ENCODE data around the gene CD46. TPM values are rescaled to one million over a fixed set of nuclear protein-coding genes. Genes with fewer than 3 reads are reported as not detected.

CD46 gene
- total RNA-seq, 4 donors from 2014 or later, result 65.5 to 209 (median 180) TPM

- intact Hi-C loops (cut with DNase I; ENCODE audit: low total_unique reads), result loop anchor here (1.0 to 5.0 kb wide), 2 partner anchors 41 to 136 kb away; no protein-coding TSS in a partner anchor
- Histone ChIP-seq H3K27me3 (no peaks in the 10 kb centered on the region), H3K4me1 (peaks cover 52 to 75% (median 66%) of the 10 kb centered on the region in 4 donors), H3K36me3 (no peaks in the 10 kb centered on the region), H3K9me3 (no peaks in the 10 kb centered on the region), H3K27ac (peak overlapping the region; percentile 96 to 99 (median 98)), H3K4me3 (peak overlapping the region in 3 of 4 donors; percentile 10 to 36 (median 12))
- in situ Hi-C loops (cut with MboI; ENCODE audit: low pct_ligation_motif_present in 1 of 4, low pct_unique_long_range_greater_than_20kb in 1 of 4, low sequenced_read_pairs in 3 of 4), result loop anchor here in 2 of 4 donors (5.0 to 10.0 kb wide), 3 partner anchors 41 to 139 kb away; no protein-coding TSS in a partner anchor
- WGBS, 2 donors (ENCODE audit: low coverage in 1 of 2), result 22 to 26% methylated on average over 15 to 18 of the region's 18 CpGs
- DNase-seq, result peak; percentile 87
- peak; percentile 50 for TF ChIP-seq POLR2A (IDR thresholded peaks at IDR 0.05)
- no peak for TF ChIP-seq EP300 (IDR thresholded peaks at IDR 0.05; ENCODE audit: low read depth)
- no peak for TF ChIP-seq CTCF (IDR thresholded peaks at IDR 0.05)
- TF ChIP-seq POLR2AphosphoS5 (IDR thresholded peaks at IDR 0.05), result peak; percentile 40 to 78 (median 65)
Observed at GRCh38 chr1:207825719-207826556, 74.1 kb downstream of the CD46 start.

- Histone ChIP-seq H3K27ac (peak overlapping the region; percentile 96 to 99 (median 98)), H3K36me3 (no peaks in the 10 kb centered on the region), H3K4me1 (peaks cover 58 to 75% (median 66%) of the 10 kb centered on the region in 4 donors), H3K9me3 (no peaks in the 10 kb centered on the region), H3K27me3 (no peaks in the 10 kb centered on the region), H3K4me3 (peak overlapping the region in 3 of 4 donors; percentile 10 to 36 (median 12))
- intact Hi-C loops (cut with DNase I; ENCODE audit: low total_unique reads), result loop anchor here (1.0 to 5.0 kb wide), 2 partner anchors 40 to 135 kb away; no protein-coding TSS in a partner anchor
- in situ Hi-C loops (cut with MboI; ENCODE audit: low pct_ligation_motif_present in 1 of 4, low pct_unique_long_range_greater_than_20kb in 1 of 4, low sequenced_read_pairs in 3 of 4), result loop anchor here in 2 of 4 donors (5.0 to 10.0 kb wide), 3 partner anchors 40 to 138 kb away; no protein-coding TSS in a partner anchor
- TF ChIP-seq POLR2AphosphoS5 (IDR thresholded peaks at IDR 0.05) (peak; percentile 28 to 68 (median 68)), POLR2A (IDR thresholded peaks at IDR 0.05) (peak; percentile 53), CTCF (IDR thresholded peaks at IDR 0.05) (no peak), EP300 (IDR thresholded peaks at IDR 0.05; ENCODE audit: low read depth) (peak; percentile 7)
- peak; percentile 69 for DNase-seq
- WGBS, 2 donors (ENCODE audit: low coverage in 1 of 2), result 21 to 39% methylated on average over 9 to 18 of the region's 18 CpGs
Observed at GRCh38 chr1:207826557-207827487, 75.0 kb downstream of the CD46 start.

DNA sequence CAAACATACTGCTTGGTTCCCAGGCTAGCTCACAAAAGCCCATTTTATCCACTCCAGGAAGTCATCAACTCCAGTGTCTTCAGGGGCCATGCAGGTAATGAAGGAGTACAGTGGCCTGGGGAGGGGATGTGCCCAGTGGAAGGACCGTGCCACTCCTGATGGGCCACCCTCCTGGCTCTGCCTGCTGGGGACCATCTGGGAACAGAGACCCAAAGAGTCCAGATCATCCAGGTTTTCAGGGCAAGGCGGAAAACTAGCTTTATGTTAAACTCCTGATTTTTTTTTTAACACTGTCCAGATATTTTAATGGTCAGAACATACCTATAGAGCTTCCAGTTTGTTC, 75.6 kb downstream of the CD46 start:
- Histone ChIP-seq H3K36me3 (no peaks in the 10 kb centered on the region), H3K4me3 (no peak overlapping the region), H3K9me3 (no peaks in the 10 kb centered on the region), H3K4me1 (peaks cover 61 to 75% (median 67%) of the 10 kb centered on the region in 4 donors), H3K27ac (peak overlapping the region; percentile 96 to 99 (median 98)), H3K27me3 (no peaks in the 10 kb centered on the region)
- in situ Hi-C loops (cut with MboI; ENCODE audit: low pct_ligation_motif_present in 1 of 4, low pct_unique_long_range_greater_than_20kb in 1 of 4, low sequenced_read_pairs in 3 of 4), result loop anchor here in 2 of 4 donors (5.0 to 10.0 kb wide), 3 partner anchors 40 to 137 kb away; no protein-coding TSS in a partner anchor
- intact Hi-C loops (cut with DNase I; ENCODE audit: low total_unique reads), result loop anchor here (5.0 kb wide), 1 partner anchor 135 kb away; no protein-coding TSS in a partner anchor
- DNase-seq, result no peak
- no peak for TF ChIP-seq EP300 (IDR thresholded peaks at IDR 0.05; ENCODE audit: low read depth)
- TF ChIP-seq POLR2A (IDR thresholded peaks at IDR 0.05), result no peak
- TF ChIP-seq CTCF (IDR thresholded peaks at IDR 0.05), result no peak
- TF ChIP-seq POLR2AphosphoS5 (IDR thresholded peaks at IDR 0.05), result no peak
- 60 to 79% methylated on average over 2 of the region's 2 CpGs for WGBS, 2 donors (ENCODE audit: low coverage in 1 of 2)
